ENCODE data around the gene WNT7B. TPM values are rescaled to one million over a fixed set of nuclear protein-coding genes. Genes with fewer than 3 reads are reported as not detected.
A peak's percentile ranks its signal among the peaks of the same experiment; 100 is the strongest.

Gene WNT7B
- total and polyA plus RNA-seq, 2 donors = 0.66 to 0.96 TPM

DNA sequence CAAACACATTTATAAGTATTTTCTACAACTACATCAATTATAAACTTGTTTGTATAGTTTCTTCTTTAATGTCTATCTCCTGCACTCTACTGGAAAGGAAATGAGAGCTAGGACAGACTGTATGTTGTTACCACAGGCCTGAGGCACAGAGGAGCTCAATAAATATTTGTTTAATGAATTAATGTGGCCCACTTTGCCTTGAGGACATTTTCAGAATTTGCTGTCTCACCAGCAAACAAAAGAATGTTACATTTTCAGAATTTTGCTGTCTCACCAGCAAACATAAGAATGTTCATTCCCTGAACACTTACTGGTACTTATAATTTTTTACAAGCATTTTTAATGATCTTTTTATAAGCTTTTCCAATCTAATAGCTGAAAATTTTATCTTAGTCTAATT, 41.9 kb upstream of the WNT7B start:
- no peaks in the 10 kb centered on the region for H3K4me1 ChIP-seq (ENCODE audit: control insufficient read depth in 2 of 2, insufficient read depth in 2 of 2, low read length in 2 of 2)
- no peak for DNase-seq (ENCODE audit: low read depth in 6 of 9, low spot score in 9 of 9)
- no peaks in the 10 kb centered on the region for H3K9me3 ChIP-seq (ENCODE audit: control insufficient read depth in 2 of 2, insufficient read depth in 1 of 2, low read length in 1 of 2)
- H3K27ac ChIP-seq (ENCODE audit: low read depth in 1 of 2, low read length in 1 of 2) = no peak overlapping the region
- H3K4me3 ChIP-seq (ENCODE audit: low read length in 2 of 2) = no peak overlapping the region
- H3K36me3 ChIP-seq (ENCODE audit: control insufficient read depth in 2 of 2, insufficient read depth in 2 of 2, low read length in 1 of 2) = no peaks in the 10 kb centered on the region
- peaks cover 0 to 15% of the 10 kb centered on the region in 2 donors for H3K27me3 ChIP-seq (ENCODE audit: control insufficient read depth in 2 of 2, insufficient read depth in 1 of 2, low read length in 1 of 2)

DNA sequence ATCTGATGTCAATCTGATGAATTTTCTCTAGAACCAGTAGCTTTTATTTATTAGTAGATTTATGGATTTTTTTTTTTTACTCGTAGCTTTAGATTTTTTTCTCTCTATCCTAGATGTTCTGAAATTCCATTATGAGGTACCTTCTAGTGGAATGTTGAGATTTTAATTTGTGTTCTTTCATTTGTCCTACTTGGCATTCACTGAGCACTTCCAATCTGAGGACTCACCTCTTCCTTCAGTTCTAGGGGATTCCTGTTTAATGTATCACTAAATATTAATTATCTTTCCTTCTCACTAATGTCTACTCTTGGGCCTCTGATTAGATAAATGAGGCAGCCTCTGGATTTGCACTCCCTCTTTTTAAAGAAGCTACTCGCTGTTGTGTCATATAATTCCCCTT, 40.2 kb upstream of the WNT7B start:
- Histone ChIP-seq H3K4me3 (ENCODE audit: low read length in 2 of 2) (no peak overlapping the region), H3K27me3 (ENCODE audit: control insufficient read depth in 2 of 2, insufficient read depth in 1 of 2, low read length in 1 of 2) (peaks cover 0 to 14% of the 10 kb centered on the region in 2 donors), H3K4me1 (ENCODE audit: control insufficient read depth in 2 of 2, insufficient read depth in 2 of 2, low read length in 2 of 2) (peaks cover 4 to 15% of the 10 kb centered on the region in 2 donors), H3K9me3 (ENCODE audit: control insufficient read depth in 2 of 2, insufficient read depth in 1 of 2, low read length in 1 of 2) (no peaks in the 10 kb centered on the region), H3K27ac (ENCODE audit: low read depth in 1 of 2, low read length in 1 of 2) (no peak overlapping the region), H3K36me3 (ENCODE audit: control insufficient read depth in 2 of 2, insufficient read depth in 2 of 2, low read length in 1 of 2) (no peaks in the 10 kb centered on the region)
- 98% methylated on average over 2 of the region's 2 CpGs for WGBS
- no peak for DNase-seq (ENCODE audit: low read depth in 6 of 9, low spot score in 9 of 9)

DNA sequence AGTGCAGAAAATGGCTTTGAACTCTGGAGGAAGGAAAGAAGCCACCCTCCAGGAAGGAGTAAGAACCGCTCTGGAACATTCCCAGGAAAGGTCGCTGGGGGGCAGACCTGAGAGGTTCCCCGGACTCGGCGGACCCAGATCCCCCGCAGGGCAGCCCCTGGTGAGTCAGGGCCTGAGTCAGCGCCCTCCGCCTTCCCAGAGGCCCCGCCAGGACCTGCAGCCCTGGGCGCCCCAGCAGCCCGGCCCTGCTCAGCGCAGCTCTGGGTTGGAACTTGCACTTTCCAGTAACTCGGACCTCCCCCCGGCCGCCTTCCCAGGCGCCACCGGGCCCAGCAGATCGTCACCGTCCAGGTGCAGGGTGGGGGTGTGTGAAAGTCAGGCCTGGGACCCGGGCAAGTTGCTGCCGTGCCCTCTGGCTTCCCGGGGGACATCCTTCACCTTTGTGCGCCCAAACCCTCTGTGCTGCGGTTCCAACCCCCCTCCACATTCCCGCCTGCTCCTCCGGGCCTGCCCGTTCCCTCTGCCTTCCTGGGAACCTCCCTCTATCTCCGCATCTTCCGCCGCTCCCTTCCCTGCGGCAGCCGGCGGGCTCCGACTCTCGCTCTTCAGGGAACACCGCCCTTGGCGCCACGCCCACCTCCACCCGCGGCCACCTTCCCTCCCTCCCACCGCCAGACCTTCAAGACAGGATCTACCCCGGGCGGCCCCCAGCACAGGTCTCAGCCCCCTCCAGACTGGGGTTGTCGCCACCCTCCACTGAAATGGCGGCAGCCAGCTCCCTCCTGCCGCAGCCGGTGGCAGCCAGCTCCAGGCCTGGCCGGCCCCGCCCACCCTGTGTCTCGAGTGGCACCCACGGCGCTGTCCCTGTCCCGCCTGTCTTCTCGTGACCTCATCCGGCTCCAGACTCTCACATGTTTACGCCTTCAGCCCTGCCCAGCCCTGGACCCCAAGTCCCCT, 36.8 kb upstream of the WNT7B start:
- 2% methylated on average over 56 of the region's 56 CpGs for WGBS
- Histone ChIP-seq H3K27me3 (ENCODE audit: control insufficient read depth in 2 of 2, insufficient read depth in 1 of 2, low read length in 1 of 2) (peaks cover 0 to 14% of the 10 kb centered on the region in 2 donors), H3K27ac (ENCODE audit: low read depth in 1 of 2, low read length in 1 of 2) (peak overlapping the region; percentile 80 to 90), H3K4me1 (ENCODE audit: control insufficient read depth in 2 of 2, insufficient read depth in 2 of 2, low read length in 2 of 2) (peaks cover 4 to 15% of the 10 kb centered on the region in 2 donors), H3K36me3 (ENCODE audit: control insufficient read depth in 2 of 2, insufficient read depth in 2 of 2, low read length in 1 of 2) (no peaks in the 10 kb centered on the region), H3K4me3 (ENCODE audit: low read length in 2 of 2) (peak overlapping the region; percentile 66 to 81), H3K9me3 (ENCODE audit: control insufficient read depth in 2 of 2, insufficient read depth in 1 of 2, low read length in 1 of 2) (peaks cover 0 to 11% of the 10 kb centered on the region in 2 donors)
- peak; percentile 23 to 79 (median 54) for DNase-seq (ENCODE audit: low read depth in 6 of 9, low spot score in 9 of 9)

DNA sequence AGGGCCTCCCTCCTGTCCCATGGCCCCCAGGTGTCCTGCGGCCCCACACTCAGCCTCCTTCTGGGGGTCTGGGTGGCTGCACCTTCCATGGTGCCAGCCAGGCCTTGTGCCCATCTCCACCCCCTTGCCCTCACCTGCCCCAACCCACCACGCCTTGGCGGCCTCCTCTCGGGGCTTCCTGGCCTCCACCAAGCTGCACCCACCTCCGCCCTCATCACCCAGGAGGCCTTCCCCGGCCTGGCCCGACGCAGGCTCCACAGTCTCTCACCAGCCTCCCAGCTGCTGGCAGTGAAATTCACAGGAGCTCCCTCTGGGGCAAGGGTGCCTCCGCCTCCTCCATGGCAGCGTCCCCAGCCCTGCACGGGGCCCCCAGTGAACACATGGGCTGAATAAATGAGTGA, 35.9 kb upstream of the WNT7B start:
- peaks cover 0 to 11% of the 10 kb centered on the region in 2 donors for H3K9me3 ChIP-seq (ENCODE audit: control insufficient read depth in 2 of 2, insufficient read depth in 1 of 2, low read length in 1 of 2)

DNA sequence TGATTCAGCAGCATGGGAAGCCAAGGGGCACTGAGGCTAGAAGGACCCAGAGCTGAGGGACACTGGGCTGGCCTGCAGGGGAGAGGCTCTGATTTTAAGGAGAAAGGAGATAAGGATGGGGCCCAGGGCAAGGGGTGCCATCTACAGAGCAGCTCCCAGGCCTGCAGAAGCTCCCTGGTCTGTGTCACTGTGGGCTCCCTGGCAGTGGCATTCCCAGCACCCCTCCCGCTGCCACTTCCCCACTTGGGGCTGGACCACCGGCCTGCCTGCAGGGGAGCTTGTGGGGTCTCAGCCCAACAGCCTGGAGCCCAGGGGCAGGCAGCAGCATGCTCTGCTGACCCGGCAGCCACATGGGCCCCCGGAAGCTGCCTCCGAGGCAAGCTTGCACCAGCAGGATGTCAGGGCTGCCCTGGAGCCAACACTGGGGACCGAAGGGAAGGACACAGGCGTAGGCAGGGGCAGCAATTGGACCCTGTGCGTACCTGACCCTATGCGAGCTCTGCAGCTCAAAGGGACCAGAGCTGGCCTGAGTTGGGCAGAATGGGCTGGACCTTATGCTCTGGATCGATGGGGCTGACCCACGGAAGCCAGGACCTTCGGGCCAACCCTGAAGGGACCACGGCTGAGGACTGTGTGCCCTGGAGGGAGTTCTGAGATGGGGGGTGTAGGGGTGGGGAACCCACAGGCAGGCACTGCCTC, 35.4 kb upstream of the WNT7B start:
- 95% methylated on average over 13 of the region's 13 CpGs for WGBS
- no peak overlapping the region for H3K27ac ChIP-seq (ENCODE audit: low read depth in 1 of 2, low read length in 1 of 2)
- no peak for DNase-seq (ENCODE audit: low read depth in 6 of 9, low spot score in 9 of 9)
- H3K36me3 ChIP-seq (ENCODE audit: control insufficient read depth in 2 of 2, insufficient read depth in 2 of 2, low read length in 1 of 2) = no peaks in the 10 kb centered on the region
- H3K9me3 ChIP-seq (ENCODE audit: control insufficient read depth in 2 of 2, insufficient read depth in 1 of 2, low read length in 1 of 2) = peaks cover 0 to 11% of the 10 kb centered on the region in 2 donors
- H3K27me3 ChIP-seq (ENCODE audit: control insufficient read depth in 2 of 2, insufficient read depth in 1 of 2, low read length in 1 of 2) = peaks cover 0 to 14% of the 10 kb centered on the region in 2 donors
- peaks cover 4 to 19% of the 10 kb centered on the region in 2 donors for H3K4me1 ChIP-seq (ENCODE audit: control insufficient read depth in 2 of 2, insufficient read depth in 2 of 2, low read length in 2 of 2)
- no peak overlapping the region for H3K4me3 ChIP-seq (ENCODE audit: low read length in 2 of 2)

More for the DNA sequence above, 35.9 kb upstream of the WNT7B start:
- DNase-seq (ENCODE audit: low read depth in 6 of 9, low spot score in 9 of 9) = no peak
- Histone ChIP-seq H3K27me3 (ENCODE audit: control insufficient read depth in 2 of 2, insufficient read depth in 1 of 2, low read length in 1 of 2) (peaks cover 0 to 14% of the 10 kb centered on the region in 2 donors), H3K4me3 (ENCODE audit: low read length in 2 of 2) (peak overlapping the region in 1 of 2 donors; percentile 66), H3K4me1 (ENCODE audit: control insufficient read depth in 2 of 2, insufficient read depth in 2 of 2, low read length in 2 of 2) (peaks cover 4 to 15% of the 10 kb centered on the region in 2 donors), H3K36me3 (ENCODE audit: control insufficient read depth in 2 of 2, insufficient read depth in 2 of 2, low read length in 1 of 2) (no peaks in the 10 kb centered on the region), H3K27ac (ENCODE audit: low read depth in 1 of 2, low read length in 1 of 2) (peak overlapping the region; percentile 76 to 80)
- WGBS = 74% methylated on average over 11 of the region's 11 CpGs

DNA sequence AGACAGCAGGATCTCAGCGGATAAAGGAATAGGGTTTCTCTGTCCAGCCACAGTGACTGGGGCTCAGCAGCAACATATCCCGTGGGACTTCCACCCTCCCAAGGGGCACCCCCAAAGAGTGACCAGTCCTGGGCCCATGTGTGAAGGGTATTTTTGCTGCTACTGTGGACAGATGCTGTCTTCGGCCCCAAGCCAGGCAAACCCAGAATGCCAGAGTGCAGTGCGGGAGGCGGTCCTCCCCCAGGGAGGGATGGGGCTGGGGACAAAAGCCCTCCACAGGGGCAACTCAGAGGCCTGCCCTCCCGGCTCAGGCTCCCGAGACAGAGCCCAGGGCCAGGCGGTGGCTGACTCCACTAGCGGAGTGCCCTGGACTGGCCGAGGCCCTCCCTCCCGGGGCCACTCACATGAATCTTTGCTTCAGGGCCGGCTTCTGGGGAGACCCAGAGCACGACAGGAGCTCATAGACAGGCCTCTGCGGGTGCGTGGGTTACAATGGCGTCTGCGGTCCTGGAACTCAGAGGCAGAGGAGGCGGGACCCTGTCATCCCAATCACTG, 34.7 kb upstream of the WNT7B start:
- no peak for DNase-seq (ENCODE audit: low read depth in 6 of 9, low spot score in 9 of 9)
- H3K4me3 ChIP-seq (ENCODE audit: low read length in 2 of 2) = no peak overlapping the region
- peaks cover 4 to 26% of the 10 kb centered on the region in 2 donors for H3K4me1 ChIP-seq (ENCODE audit: control insufficient read depth in 2 of 2, insufficient read depth in 2 of 2, low read length in 2 of 2)
- peaks cover 0 to 11% of the 10 kb centered on the region in 2 donors for H3K9me3 ChIP-seq (ENCODE audit: control insufficient read depth in 2 of 2, insufficient read depth in 1 of 2, low read length in 1 of 2)
- no peak overlapping the region for H3K27ac ChIP-seq (ENCODE audit: low read depth in 1 of 2, low read length in 1 of 2)
- WGBS = 91% methylated on average over 18 of the region's 18 CpGs
- H3K27me3 ChIP-seq (ENCODE audit: control insufficient read depth in 2 of 2, insufficient read depth in 1 of 2, low read length in 1 of 2) = peaks cover 0 to 14% of the 10 kb centered on the region in 2 donors
- H3K36me3 ChIP-seq (ENCODE audit: control insufficient read depth in 2 of 2, insufficient read depth in 2 of 2, low read length in 1 of 2) = no peaks in the 10 kb centered on the region

DNA sequence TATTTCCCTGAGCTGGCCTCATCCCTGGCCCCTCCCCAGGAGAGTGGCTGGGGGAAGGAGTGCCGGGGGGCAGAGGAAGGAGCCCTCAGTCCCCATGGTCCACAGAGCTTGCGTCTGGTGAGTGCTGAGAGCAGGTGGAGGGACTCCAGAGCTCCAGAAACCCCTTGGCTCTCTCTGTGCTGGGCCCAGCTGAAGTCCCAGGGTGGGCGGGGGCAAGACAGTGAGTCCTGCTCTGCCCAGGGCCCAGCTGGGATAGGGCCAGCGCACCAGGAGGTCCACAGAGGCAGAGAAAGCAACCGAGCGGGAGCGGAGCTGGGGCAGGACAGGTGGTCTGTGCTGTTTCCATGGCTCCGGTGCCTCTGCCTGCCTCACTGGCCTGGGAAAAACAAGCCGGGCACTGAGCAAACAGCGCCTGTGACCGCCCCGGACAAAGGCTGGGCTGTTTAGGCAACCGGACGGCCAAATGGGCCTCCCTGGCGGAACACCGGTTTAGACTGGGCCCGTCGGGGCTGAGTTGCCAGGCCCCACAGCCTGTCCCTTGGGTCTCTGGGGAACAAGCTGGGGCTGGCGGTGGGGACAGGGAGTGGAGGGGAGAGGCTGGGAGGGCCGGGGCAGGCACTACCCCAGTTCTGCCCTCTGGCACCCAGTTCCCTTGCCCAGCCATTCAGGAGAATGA, 34.1 kb upstream of the WNT7B start:
- peaks cover 4 to 29% of the 10 kb centered on the region in 2 donors for H3K4me1 ChIP-seq (ENCODE audit: control insufficient read depth in 2 of 2, insufficient read depth in 2 of 2, low read length in 2 of 2)
- H3K27ac ChIP-seq (ENCODE audit: low read depth in 1 of 2, low read length in 1 of 2) = no peak overlapping the region
- DNase-seq (ENCODE audit: low read depth in 6 of 9, low spot score in 9 of 9) = no peak
- H3K9me3 ChIP-seq (ENCODE audit: control insufficient read depth in 2 of 2, insufficient read depth in 1 of 2, low read length in 1 of 2) = peaks cover 0 to 11% of the 10 kb centered on the region in 2 donors
- H3K36me3 ChIP-seq (ENCODE audit: control insufficient read depth in 2 of 2, insufficient read depth in 2 of 2, low read length in 1 of 2) = no peaks in the 10 kb centered on the region
- H3K4me3 ChIP-seq (ENCODE audit: low read length in 2 of 2) = no peak overlapping the region
- H3K27me3 ChIP-seq (ENCODE audit: control insufficient read depth in 2 of 2, insufficient read depth in 1 of 2, low read length in 1 of 2) = peaks cover 0 to 14% of the 10 kb centered on the region in 2 donors
- 99% methylated on average over 20 of the region's 20 CpGs for WGBS

DNA sequence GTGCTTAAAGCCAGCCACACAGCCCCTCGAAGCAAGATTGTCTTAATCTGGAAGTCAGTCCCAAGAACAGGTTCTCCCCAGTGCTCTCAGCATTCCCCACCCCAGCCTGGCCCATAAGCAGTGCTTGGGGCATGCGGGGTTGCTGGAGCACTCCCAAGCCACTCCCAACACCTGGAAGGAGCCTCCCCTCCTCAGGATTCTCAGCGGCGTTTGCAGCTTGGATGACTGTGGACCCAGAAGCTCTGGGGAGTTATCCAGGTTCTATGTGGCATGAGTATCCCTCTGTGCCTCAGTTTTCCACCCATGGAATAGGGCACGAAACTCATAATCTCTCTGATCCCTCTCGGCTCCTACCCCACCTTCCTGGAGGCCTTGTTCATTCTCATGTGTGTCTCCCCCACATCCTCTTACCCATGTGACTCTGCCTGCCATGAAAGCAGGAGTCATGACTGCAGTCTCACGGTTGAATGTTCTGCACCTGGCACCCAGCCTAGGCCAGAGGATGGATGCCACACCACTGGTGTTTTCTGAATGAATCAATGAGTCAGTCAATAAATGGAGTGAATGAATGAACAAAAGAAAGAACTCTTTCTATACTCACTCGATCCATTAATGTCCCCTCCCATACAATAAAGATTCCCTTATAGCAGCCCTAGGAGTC, 33.4 kb upstream of the WNT7B start:
- no peak overlapping the region for H3K4me3 ChIP-seq (ENCODE audit: low read length in 2 of 2)
- no peaks in the 10 kb centered on the region for H3K36me3 ChIP-seq (ENCODE audit: control insufficient read depth in 2 of 2, insufficient read depth in 2 of 2, low read length in 1 of 2)
- H3K27ac ChIP-seq (ENCODE audit: low read depth in 1 of 2, low read length in 1 of 2) = no peak overlapping the region
- H3K4me1 ChIP-seq (ENCODE audit: control insufficient read depth in 2 of 2, insufficient read depth in 2 of 2, low read length in 2 of 2) = peaks cover 4 to 29% of the 10 kb centered on the region in 2 donors
- H3K27me3 ChIP-seq (ENCODE audit: control insufficient read depth in 2 of 2, insufficient read depth in 1 of 2, low read length in 1 of 2) = peaks cover 0 to 14% of the 10 kb centered on the region in 2 donors
- WGBS = 89% methylated on average over 8 of the region's 8 CpGs
- no peak for DNase-seq (ENCODE audit: low read depth in 6 of 9, low spot score in 9 of 9)
- H3K9me3 ChIP-seq (ENCODE audit: control insufficient read depth in 2 of 2, insufficient read depth in 1 of 2, low read length in 1 of 2) = peaks cover 0 to 11% of the 10 kb centered on the region in 2 donors

All from thymus (tissue), 11 donors.